ENCODE data around the gene MED15.
"Not testable (repeated sequence)": the region's sequence is repeated elsewhere in the genome, so short reads cannot be mapped to it uniquely, and the experiment has no call there.

MED15 gene

DNA sequence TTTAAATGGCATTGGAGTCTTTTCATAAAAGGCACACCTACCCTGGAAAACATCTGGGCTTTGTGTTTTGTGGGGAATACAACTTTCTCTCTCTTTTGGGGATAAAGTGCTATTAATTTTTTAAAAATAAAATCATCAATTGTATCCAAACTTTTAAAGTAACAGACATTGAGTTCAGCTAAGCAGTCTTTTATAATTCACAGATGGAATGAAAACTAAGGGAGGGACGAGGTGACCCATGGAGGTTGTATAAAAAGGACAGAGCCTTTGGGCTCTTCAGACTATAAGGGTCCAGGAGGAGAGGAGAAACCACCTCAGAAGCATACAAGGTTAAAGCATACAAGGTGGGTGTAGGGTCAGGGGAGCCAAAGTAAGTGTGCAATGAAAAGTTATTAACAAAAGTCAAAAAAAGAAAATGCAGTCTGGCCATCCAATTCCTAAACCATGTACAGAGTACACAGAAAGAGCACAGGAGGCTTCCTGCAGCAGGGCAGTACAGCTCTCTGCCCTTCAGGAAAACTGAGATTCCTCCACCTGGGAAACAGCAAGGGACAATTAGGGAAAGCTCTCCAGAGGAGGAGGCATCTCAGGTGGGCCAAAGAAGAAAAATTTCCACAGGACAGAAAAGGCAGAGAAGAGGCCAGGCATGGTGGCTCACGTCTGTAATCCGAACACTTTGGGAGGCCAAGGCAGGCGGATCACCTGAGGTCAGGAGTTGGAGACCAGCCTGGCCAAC, 22.3 kb upstream of the MED15 start:
- no peak for DNase-seq

DNA sequence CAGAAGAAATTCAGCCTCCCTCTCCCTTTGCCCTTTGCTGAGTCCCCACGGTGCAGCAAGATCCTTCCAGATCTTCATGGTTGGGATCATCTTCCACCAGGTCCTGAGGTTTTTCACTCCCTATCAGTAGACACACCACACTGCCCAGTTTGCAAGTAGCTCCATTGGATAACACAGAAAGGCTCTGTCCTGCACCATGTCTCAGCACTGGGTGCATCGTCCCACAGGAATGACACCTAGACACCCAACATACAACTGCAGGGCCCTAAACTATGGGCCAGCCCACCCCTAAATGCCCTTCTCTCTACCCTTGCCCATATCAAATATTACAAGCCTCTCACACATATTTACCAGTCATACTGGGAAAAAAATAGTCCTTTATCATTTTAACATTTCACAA, 21.2 kb upstream of the MED15 start:
- no peak for DNase-seq

DNA sequence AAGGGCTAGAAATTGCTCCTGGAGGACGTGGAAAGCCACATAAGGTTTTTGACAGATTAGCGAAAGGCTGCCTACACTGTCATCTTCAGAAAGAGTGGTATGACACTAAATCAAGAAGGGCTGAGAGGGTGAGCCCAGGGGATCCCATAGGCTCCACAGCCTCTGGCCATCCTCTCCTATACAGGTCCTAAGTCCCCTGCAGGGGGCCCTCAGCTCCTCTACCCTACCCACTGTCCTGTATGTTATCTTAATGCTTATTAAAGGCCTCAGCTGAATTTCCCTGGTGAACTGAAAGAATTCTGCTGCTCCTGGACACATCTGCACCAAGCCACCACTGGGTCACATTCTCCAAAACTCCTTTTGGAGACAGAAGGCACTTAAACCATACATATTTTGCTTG, 19.7 kb upstream of the MED15 start:
- no peak for DNase-seq

DNA sequence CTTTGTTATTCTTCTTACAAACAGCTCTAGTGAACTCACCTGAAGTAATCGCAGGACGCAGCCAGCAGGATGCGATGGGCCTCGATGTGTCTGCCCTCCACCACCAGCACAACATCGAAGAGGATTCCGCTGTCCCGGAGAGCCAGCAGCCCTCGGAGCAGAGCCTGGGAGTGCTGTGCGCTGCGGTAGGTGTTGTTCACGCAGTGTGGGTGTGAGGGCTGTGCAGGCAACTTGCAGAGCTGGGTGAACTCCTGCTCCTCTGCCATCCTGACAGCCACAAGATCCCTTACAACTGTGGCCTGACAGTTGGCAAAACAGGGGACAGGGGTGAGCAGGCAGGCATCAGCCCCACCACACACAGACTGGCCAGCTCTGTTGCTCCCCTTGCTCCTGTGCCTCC, 18.5 kb upstream of the MED15 start:
- DNase-seq = no peak

DNA sequence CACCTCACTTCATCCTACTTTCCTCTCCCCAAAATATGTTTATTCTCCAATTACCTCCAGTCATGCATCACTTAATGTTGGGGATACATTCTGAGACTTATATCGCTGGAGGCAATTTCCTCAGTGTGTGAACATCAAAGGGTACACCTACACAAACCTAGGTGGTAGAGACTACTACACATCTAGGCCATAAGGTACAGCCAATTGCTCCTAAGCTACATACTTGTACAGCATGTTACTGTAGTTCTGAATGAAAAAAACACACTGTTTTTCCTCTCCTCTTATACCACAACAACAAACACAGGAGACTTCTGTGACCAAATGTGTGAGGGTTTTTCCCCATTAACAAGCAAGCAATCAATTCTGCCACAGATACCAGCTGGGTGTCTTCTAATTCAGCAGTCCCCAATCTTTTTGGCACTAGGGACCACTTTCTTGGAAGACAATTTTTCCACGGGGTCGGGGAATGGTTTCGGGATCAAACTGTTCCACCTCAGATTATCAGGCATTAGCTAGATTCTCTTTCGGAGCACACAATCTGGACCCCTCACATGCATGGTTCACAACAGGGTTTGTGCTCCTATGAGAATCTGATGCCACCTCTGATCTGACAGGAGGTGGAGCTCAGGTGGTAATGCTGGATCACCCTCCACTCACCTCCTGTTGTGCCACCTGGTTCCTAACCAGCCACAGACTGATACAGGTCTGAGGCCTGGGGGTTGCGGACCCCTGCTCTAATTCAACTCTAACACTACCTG, 17.0 kb upstream of the MED15 start:
- DNase-seq = no peak

DNA sequence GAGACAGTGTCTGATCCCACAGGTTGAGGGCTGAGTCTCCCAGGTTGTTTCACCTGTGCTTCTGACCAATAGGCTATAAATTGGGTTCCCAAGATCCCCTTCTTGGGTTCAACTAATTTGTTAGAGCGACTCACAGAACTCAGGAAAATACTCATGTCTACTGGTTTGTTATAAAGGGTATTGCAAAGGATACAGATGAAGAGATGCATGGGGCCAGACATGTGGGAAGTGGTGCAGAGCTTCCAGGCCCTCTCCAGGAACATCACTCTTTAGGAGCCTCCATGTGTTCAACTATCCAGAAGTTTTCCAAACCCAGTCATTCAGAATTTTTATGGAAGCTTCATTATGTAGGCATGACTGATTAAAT, 16.5 kb upstream of the MED15 start:
- no peak for DNase-seq

DNA sequence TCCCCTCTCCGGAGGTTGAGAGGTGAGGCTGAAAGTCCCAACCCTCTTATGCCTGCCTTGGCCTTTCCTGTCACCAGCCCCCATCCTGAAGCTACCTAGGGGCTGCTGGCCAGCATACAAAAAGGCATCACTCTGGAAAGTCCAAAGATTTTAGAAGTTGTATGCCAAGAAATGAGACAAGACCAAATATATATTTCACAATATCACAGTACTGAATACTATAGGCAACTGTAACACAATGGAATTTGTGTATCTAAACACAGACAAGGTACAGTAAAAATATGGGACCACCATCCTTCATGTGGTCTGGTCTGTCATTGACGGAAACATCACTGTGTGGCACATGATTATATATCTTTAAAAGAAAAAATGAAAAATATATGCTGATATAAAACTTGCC, 16.1 kb upstream of the MED15 start:
- DNase-seq = no peak

DNA sequence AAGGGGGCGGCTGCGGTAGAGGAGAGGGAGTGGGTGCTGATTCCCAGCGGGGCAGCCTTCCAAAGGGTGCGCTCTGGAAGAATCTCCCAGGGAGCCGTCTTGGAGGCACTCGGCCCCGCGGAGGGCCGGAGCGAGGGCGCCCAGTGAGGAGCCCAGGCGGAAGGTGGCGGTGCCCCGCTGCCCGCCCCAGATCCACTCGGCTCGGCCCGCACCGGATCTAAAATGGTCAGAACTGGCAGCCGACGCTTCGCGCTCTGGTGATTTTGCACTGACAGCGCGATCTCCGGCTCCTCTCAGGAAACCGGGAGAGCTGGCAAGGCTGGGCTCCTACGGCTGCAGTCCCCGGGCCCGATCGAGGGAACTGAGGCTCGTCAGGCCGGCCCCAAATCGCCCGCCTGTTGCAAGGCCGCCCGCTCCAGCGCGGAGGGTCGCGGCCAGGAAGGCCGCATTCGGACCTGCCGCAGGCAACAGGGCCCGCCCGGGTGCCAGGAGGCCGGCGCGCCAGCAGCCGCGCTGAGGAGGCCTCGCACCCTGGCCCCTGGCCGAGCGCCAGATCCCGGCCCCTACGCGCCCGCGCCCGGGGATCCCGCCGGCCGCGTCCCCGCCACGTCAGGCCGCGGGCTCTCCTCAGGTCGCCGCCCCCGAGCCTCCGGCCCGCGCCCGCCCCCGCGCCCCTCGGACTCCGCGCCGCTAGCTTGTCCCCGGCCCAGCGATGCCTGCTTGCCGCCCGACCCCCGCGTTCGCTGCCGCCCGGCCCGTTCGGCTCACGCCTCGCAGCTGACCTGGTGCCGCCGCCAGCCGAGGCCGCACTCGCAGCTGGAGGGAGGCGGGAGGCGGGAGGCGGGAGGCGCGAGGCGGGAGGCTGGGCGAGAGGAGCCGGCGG, 12.2 kb upstream of the MED15 start, which contains the start of gene KLHL22:
Gene KLHL22 (minus strand): TSS at position 818 of the 883 bp plus-strand sequence. CDS start 6,584 bp downstream, outside the sequence.
- DNase-seq = no peak

DNA sequence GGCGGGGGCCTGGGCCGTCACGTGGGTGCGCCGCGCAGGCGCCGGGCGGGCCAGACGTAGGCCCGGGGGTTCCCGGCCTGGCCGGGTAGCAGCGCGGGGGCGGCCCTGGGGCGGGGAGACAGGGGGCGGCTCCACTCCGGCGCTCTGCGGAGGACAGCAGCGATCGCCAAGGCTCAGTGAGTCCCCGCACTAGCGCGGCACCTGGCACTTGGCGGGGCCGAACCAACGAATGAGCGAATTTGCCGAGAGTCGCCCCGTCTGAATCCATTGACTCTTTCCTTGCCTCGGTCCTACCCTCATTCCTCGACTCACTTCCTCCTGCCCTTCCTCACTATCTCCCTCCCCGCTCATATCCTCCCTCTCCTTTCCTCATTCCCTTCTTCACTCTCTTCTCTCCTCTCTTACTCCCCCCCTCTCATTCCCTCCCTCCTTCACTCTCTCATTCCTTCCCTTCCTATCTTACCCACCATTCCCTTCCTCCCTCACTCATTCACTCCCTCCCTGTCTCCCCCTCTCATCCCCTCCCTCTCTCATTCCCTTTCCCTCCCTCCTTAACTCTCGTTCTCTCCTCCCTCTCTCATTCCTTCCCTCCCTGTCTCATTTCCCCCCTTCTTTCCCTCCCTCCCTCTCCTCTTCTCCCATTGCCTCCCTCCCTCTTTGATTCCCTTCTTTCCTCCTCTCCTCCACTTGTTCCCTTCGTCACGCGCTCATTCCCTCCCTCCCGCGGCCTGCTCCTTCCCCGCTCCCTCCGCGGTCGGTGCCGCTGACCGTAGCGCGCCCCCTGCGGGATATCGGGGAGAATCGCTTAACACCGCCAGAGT, 11.3 kb upstream of the MED15 start:
- DNase-seq = peak; percentile 63

DNA sequence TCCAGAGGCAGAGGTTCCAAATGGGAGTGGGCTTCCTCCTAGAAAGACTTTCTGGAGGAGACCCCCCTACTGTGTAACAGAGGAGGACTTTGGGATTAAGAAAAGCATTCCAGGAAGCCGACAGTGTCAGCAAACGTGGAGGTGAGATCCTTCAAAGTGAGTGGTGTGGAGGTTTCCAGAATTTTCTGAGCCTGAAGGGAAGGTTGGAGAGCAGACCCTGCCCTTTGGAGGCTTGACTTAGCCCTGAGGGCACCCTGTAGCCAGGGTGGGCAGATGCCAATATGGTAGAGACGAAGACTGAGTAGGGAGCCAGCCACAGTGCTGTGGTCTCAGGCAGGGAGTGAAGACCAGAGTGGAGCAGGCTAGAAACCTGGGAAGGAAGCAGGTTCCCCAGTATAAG, 10.0 kb upstream of the MED15 start:
- no peak for DNase-seq

DNA sequence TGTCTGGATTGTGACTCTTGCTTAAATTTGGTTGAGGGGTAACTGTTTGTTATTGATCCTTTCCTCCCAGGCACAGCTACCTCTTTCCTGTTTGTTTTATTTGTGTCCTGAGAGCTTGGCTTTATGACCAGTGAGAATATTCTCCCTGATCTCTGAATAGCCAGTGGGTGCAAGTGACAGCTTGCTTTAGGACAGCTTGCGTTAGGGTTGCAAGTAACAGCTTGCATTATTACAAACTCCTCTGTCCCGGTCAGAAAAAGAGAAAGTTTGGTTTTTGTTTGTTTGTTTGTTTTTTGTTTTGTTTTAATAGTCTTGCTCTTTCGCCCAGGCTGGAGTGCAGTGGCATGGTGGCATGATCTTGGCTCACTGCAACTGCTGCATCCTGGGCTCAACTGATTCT, 8.5 kb upstream of the MED15 start:
- DNase-seq = no peak

DNA sequence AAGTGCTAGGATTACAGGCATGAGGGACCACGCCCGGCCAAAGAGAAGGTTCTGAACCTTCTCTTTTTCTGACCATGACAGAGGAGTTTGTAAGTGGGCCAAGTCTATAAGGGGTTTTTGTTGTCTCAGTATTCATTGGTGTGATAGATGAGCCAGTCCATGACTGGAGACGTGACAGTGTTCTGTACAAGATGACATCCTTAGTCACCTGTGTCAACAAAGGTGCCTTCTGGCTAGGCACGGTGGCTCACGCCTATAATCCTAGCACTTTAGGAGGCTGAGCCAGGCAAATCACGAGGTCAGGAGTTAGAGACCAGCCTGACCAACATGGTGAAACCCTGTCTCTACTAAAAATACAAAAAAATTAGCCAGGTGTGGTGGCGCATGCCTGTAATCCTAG, 7.6 kb upstream of the MED15 start:
- DNase-seq = no peak

DNA sequence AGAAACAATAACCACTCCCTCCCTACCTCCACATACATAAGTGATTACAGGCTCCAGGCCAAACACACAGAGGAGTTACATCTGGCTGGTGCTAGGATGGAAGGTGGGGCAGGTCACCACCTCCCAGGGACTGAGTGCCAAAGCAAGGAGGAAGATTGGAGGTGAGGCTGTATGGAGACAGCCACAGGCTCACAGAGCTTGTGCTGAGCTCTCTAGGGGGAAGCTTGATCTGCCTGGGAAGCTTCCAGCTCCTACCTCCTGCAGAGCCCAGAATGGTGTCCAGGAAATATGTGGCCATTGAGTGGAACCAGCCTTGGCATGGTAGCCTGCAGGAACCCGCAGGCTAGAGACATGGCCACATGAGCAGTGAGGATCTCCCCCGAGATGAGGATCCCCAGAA, 3.6 kb upstream of the MED15 start:
- DNase-seq = no peak

DNA sequence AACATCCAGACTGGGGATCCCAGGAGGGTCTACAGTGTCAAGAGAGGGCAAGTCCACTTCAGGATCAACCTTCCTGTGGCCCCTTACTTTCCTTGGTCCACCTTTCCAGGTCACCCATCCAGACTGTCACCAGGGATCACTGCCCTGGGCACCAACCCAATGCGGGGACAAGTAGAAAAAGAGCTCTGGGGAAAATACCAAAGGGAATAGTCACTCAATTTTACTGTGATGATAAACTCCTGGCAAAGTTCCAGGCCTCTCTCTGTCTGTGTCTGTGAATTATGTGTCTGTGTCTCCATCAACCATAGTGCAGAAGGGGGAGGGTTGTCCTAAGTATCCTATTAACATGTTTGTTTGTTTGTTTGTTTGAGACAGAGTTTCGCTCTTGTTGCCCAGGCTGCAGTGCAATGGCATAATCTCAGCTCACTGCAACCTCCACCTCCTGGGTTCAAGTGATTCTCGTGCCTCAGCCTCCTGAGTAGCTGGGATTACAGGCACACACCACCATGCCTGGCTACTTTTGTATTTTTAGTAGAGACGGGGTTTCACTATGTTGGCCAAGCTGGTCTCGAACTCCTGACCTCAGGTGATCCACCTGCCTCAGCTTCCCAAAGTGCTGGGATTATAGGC, 3.0 kb upstream of the MED15 start:
- not testable (repeated sequence) for DNase-seq

DNA sequence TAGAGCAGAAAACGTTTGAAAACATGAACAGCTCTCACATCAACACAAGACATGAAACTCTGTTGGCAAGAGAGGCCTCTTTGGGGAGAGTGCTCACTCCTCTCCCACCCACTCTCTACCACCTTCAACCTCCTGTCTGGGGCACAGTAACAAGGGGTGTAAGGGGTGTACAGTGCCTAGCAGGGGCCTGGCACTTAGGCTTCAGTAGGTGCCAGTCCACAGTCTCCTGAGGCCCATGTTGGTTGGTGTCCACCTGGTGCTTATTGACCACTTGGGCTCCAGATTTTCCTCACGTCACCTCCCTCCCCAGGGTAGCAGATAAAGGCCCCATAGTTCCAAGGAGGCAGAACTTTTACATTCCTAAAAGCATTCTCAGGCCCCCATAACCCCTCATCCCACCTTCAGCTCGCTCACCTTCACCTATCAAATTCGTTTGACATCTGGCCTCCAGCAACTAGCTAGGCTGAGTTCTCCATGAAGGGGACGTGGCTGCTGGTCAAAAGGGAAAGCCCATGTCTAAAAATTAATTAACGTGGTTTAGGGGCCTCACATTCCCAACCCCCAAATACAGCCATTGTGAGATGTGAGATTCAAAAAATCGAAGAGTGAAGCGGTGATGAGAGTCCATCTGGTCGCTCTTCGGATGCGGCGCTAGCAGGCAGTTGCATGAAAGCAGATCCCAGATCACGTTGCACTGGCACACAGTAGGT, 712 bp upstream of the MED15 start:
- no peak for DNase-seq

DNA sequence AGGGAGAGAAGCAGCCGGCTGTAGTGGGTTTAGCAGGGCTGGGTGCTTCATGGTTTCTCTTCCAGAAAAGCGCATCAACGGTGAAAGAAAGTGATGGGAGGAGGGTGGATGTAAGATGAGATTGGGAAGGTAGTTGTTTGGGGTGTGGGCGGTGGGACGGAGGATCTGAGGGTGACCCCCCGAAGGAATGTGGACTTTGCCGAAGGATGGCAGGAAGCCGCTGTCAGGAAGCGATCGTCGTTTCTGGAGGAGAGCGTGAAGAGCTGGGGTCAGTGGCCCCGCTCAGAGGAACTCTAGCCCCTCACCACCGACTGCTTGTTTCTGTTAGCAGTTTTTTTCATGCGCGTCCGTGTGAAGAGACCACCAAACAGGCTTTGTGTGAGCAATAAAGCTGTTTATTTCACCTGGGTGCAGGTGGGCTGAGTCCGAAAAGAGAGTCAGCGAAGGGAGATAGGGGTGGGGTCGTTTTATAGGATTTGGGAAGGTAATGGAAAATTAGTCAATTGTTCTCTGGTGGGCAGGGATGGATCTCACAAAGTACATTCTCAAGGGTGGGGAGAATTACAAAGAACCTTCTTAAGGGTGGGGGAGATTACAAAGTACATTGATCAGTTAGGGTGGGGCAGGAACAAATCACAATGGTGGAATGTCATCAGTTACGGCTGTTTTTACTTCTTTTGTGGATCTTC, 801 bp downstream of the MED15 start:
- not testable (repeated sequence) for DNase-seq

DNA sequence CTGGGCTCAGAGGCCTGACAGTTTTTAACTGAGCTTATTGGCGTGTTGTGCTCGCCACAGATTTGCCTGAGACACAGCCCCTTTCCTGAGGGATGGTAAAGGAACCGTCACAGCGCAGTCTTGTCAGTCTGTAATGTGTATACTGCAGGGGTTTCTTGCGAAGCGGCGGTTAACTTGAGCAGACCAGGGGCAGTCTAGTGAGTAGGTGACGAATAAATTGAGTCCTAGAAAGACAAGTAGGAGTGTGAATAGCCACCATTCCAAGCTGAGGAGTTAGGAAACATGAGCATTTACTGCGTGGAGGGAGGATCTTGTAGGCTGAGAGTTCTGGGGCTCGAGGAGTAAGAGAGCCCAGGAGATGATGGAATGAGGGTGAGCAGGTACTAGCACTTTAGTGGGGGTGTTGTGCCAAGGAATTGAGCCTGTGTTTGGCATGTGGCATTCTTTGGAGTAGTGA, 1.4 kb downstream of the MED15 start:
- no peak for DNase-seq

DNA sequence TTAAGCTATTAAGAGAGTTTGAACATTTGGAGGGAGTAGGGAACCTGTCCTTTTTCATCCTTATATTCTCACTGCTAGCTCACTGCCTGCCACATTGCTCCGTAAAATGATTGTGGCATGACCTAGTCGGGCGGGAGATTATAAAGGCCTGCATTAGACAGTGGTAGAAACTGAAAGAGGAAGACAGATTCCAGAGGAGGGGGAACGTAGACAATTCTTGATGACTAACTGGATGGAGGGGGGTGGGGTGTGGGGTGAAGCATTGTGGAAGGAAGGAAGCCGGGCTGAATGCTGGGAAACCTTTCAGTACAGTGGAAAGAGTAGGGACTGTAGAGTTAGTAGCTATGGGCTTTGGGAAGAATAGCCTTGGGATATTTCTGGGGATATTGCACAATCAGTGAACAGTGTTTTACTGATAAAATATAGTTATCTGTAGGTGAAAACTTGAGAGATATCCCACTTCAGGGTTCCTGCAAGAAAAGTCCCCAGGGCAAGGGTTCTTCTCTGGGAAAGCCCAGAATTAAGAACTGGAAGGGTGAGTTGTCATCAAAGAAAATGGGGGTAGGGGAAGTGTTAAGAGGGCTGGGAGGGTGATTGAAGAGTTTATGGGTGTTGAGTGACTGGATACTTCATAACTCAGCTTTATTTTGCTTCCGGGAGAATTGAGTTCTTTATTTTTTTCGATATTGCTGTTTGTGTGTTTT, 2.1 kb downstream of the MED15 start:
- DNase-seq = no peak

DNA sequence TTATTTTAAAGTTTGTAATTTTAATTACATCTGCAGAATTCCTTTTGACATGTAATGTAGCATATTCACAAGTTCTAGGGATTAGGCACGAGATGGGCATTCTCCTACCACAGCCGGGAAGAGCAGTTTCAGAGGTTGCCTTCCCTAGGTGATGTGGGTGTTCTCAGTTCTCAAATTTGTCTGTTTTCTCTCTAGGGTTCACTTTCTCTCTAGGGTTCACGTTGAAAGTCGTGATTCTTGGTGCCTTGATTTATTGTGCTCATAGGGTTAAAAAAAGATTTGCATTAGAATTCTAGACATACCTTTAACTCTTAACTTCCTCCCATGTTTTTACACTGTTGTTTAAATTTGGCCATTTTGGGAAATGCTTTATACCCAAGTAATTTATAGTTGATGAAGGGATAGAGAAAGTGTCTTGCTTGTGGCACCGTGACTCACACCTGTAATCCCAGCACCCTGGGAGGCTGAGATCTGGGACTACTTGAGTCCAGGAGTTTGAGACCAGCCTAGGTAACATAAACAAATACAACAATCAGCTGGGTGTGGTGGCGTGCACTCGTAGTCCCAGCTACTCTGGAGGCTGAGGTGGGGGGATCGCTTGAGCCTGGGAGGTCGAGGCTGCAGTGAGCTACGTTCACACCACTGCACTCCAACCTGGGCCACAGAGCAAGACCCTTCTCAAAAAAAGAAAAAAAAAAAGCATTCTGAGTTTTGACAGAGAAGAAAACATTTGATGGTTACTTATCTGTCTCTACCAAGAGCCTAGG, 3.6 kb downstream of the MED15 start:
- DNase-seq = no peak
